ENCODE data around the gene GPATCH1. TPM values are rescaled to one million over a fixed set of nuclear protein-coding genes. Genes with fewer than 3 reads are reported as not detected.
"Not testable (repeated sequence)": the region's sequence is repeated elsewhere in the genome, so short reads cannot be mapped to it uniquely, and the experiment has no call there.

GPATCH1 gene
- total RNA-seq, 1 donor from 2014 or later: 6.7 TPM

- no peak overlapping the region for H3K4me3 ChIP-seq (ENCODE audit: low read depth, low read length)
- H3K36me3 ChIP-seq (ENCODE audit: control insufficient read depth, insufficient read depth, low read length): peaks cover 1% of the 10 kb centered on the region
- DNase-seq (ENCODE audit: low read depth): no peak
- TF ChIP-seq CTCF (IDR thresholded peaks at IDR 0.05; ENCODE audit: insufficient read depth, low read length, poor library complexity, severe bottlenecking): no peak
- H3K27me3 ChIP-seq (ENCODE audit: control insufficient read depth, insufficient read depth, low read length): no peaks in the 10 kb centered on the region
These were observed 37.7 kb downstream of the GPATCH1 start for GRCh38 chr19:33118643-33119042.

- no peaks in the 10 kb centered on the region for H3K27me3 ChIP-seq (ENCODE audit: control insufficient read depth, insufficient read depth, low read length)
- no peak for TF ChIP-seq CTCF (IDR thresholded peaks at IDR 0.05; ENCODE audit: insufficient read depth, low read length, poor library complexity, severe bottlenecking)
- H3K36me3 ChIP-seq (ENCODE audit: control insufficient read depth, insufficient read depth, low read length): peaks cover 1% of the 10 kb centered on the region
- H3K4me3 ChIP-seq (ENCODE audit: low read depth, low read length): no peak overlapping the region
- DNase-seq (ENCODE audit: low read depth): no peak
These were observed 43.5 kb downstream of the GPATCH1 start for GRCh38 chr19:33124207-33125098.

GRCh38 chr19:33125929-33126388 is 45.0 kb downstream of the GPATCH1 start:
- Histone ChIP-seq H3K27me3 (ENCODE audit: control insufficient read depth, insufficient read depth, low read length) (no peaks in the 10 kb centered on the region), H3K4me3 (ENCODE audit: low read depth, low read length) (no peak overlapping the region), H3K36me3 (ENCODE audit: control insufficient read depth, insufficient read depth, low read length) (peaks cover 1% of the 10 kb centered on the region)
- DNase-seq (ENCODE audit: low read depth): no peak
- peak; percentile 84 for TF ChIP-seq CTCF (IDR thresholded peaks at IDR 0.05; ENCODE audit: insufficient read depth, low read length, poor library complexity, severe bottlenecking)

GRCh38 chr19:33126712-33127111 is 45.7 kb downstream of the GPATCH1 start:
- H3K4me3 ChIP-seq (ENCODE audit: low read depth, low read length); H3K36me3 ChIP-seq (ENCODE audit: control insufficient read depth, insufficient read depth, low read length); DNase-seq (ENCODE audit: low read depth); H3K27me3 ChIP-seq (ENCODE audit: control insufficient read depth, insufficient read depth, low read length): not testable (repeated sequence)

GRCh38 chr19:33129901-33130300 is 48.9 kb downstream of the GPATCH1 start:
- H3K4me3 ChIP-seq (ENCODE audit: low read depth, low read length): no peak overlapping the region
- DNase-seq (ENCODE audit: low read depth): no peak
- peaks cover 3% of the 10 kb centered on the region for H3K27me3 ChIP-seq (ENCODE audit: control insufficient read depth, insufficient read depth, low read length)
- no peak for TF ChIP-seq CTCF (IDR thresholded peaks at IDR 0.05; ENCODE audit: insufficient read depth, low read length, poor library complexity, severe bottlenecking)
- H3K36me3 ChIP-seq (ENCODE audit: control insufficient read depth, insufficient read depth, low read length): no peaks in the 10 kb centered on the region

GRCh38 chr19:33130433-33130832 is 49.5 kb downstream of the GPATCH1 start:
- Histone ChIP-seq H3K27me3 (ENCODE audit: control insufficient read depth, insufficient read depth, low read length) (peaks cover 5% of the 10 kb centered on the region), H3K36me3 (ENCODE audit: control insufficient read depth, insufficient read depth, low read length) (no peaks in the 10 kb centered on the region), H3K4me3 (ENCODE audit: low read depth, low read length) (no peak overlapping the region)
- no peak for DNase-seq (ENCODE audit: low read depth)
- TF ChIP-seq CTCF (IDR thresholded peaks at IDR 0.05; ENCODE audit: insufficient read depth, low read length, poor library complexity, severe bottlenecking): no peak

Data from kidney epithelial cell (primary cell).